GM19099 (cell line): ENCODE results near the gene NRG2.

Experiments used
- POLR2A ChIP-seq: IDR thresholded peaks from 3 replicates; pipeline ENCODE4 v1.6.1; 2011; ENCODE audit warnings: low read depth; ENCODE audit not compliant: insufficient read length; ENCODE audit errors: extremely low read depth

Gene NRG2

GRCh38 chr5:140049713-140050112 lies 6.6 kb upstream of the NRG2 start:
- no peak for TF ChIP-seq POLR2A

DNA sequence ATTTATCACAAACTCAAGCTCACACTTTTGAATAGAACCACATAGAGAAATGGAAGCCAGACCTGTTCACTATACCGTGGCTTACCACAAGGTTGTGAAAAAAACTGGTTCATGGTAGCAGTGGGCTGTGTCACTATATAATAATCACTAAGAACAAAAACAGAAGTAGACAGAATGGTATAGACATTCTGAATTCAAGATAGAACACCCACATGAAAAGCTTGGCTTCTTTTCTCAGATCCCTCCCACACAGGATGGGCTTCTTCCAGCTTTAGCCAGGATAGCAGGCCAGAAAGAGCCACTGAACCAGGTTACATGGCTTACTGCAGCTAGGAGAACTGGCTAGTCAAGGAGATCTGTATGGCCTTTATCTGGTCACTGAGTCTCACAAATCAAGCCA lies 6.1 kb upstream of the NRG2 start:
- no peak for TF ChIP-seq POLR2A

- TF ChIP-seq POLR2A = no peak
Observed at GRCh38 chr5:140044041-140044440, 942 bp upstream of the NRG2 start.

DNA sequence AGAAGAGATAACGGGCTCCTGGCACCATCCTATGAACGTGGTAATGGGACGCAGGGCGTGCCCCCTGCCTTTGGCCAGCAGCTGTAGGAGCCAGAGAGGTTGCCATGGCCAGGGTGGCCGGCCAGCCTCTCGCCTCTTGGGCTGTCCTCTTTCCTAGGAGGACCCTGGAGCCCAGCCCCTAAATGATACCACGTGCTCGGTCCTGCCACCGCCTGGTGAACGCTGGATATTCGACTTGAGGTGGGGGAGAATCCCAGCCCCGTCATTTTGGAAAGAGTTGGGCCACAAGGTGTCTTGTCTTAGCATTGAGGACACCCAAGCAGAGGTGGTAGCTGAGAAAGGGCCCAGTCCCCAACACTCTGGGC lies 391 bp upstream of the NRG2 start:
- TF ChIP-seq POLR2A = no peak

DNA sequence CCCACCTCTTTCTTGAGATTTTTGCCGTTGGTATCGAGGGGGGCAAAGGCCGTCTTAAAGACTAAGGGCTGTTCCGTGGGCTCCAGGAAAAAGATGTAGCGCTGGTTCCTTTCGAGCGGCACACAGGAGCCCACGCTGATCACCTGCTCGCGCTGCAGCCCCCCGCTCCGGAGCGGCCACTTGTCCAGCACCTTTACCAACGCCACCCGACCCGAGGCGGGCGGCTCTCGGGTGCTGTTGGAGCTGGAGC lies 781 bp downstream of the NRG2 start:
- TF ChIP-seq POLR2A = no peak

DNA sequence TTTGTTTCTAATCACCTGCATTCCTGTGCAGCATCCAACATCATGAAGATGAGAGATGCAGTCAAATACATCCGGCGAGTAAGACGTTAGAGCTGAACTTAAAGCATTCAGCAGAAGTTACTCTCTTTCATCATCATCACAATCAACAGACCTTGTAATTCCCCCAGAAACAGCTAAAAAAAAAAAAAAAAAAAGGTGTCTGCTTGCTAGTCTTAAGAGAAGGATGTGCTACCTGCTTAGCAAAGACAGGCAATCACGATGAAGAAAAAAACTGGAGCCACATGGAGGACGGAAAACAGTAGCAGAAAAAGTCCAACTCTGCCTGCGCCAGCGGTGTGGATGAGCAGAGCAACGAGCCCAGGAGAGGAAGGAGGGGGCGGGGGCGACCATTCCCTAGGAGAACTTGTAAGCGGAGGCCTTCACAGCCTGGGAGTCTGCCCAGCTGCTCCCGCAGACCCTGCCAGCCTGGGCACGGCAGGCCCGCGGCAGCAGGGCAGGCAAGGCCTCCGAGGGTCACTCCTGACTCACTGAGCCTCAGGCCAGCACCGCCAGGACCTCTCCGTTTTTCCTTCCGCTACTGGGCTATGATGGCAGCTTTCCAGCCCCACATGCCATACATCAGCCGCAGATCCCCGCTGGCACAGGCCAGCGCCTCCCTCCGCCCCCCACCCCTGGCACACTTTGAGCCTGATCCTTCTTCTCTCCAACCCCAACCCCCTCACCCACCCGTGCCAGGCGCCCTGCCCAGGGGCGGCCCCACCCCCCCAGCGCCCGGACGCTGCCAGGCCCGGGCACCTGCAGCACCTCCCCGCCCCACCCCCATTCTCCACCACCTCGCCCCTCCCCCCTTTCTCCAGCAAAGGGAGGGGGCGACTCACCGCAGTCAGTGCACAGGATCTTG lies 1.4 kb downstream of the NRG2 start:
- TF ChIP-seq POLR2A = no peak

- no peak for TF ChIP-seq POLR2A
Observed at GRCh38 chr5:140041099-140041491, 2.0 kb downstream of the NRG2 start.

DNA sequence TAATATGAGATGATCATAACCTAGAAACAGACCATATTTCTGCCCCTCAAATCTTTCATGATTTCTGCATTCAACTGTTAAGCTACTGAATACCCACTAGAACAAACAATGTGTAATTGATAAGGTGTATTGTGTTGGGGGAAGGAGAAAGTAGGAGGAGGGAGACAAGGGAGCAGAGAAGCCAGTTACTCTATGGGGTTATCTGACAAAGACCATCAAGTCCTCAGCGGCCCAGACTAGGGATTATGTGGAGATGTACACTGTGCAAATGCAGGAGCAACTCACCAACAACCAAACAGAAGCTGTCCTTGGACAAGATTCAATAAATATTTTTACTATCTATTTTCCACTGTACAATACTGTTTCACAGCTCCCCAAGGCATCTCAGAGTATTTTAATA lies 2.7 kb downstream of the NRG2 start:
- TF ChIP-seq POLR2A = no peak

DNA sequence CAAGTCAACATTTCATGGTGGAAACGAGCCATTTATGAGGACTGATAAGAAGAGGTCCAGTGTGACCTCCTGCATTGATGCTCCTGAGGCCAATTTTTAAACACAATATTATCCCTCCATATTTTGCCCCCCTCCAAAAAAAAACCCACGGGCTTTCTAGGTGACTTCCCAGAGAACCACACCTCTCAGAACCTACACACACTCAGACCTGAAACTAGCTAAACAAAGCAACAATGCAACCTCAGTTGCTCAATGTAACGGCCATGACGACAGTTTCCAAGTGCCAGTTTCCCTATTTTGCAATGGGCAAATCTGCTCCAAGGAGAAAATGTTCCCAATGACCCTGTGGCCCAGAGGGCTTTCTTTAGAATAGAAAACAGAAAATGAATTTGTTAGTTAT lies 3.5 kb downstream of the NRG2 start:
- TF ChIP-seq POLR2A = no peak

DNA sequence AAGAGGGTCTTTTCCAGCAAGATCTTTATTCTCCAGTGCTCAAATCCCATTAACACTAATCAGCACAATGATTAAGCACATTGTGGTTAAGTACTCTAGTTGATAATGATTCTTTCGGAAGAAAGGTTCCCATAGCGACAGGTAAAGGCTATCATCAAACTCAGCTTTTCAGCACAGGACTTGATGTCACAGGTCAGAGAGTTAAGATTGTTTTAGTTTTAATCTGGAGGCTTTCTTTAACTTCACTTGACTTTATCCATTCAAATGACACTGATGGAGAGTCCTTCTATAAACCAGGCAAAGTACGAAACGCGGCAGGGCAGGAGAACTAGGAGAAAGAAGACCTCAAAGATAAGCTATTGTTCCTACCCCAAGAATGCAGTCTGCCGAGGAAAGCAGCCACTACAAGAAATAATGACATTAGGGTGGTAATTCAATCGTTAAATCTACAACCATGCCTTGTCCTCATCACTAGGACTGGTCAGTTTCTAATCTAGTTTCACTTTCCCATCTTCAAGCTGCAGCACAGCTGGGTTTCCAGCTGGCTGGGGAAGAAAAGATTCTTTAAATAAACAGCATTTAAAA lies 4.6 kb downstream of the NRG2 start:
- no peak for TF ChIP-seq POLR2A

- no peak for TF ChIP-seq POLR2A
Observed at GRCh38 chr5:140037012-140037411, 6.1 kb downstream of the NRG2 start.

DNA sequence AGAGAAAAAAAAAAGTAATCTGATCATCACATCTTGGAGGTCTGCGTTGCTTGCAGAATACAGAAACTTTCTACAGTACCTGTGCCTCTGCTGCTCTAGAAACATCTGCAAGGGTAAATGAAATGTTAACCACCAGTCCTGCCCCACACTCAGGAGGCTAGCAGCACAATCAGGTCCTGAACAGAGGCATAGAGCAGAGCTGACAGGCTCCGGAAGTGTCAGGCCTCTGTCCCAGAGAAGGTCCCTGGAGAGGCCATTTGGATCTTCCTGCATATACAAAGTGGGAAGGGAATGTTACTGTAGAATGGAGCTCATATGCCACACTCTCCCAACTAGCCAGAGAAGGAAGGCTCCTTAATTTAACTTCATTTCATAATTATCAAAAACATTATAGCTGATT lies 7.2 kb downstream of the NRG2 start:
- no peak for TF ChIP-seq POLR2A

DNA sequence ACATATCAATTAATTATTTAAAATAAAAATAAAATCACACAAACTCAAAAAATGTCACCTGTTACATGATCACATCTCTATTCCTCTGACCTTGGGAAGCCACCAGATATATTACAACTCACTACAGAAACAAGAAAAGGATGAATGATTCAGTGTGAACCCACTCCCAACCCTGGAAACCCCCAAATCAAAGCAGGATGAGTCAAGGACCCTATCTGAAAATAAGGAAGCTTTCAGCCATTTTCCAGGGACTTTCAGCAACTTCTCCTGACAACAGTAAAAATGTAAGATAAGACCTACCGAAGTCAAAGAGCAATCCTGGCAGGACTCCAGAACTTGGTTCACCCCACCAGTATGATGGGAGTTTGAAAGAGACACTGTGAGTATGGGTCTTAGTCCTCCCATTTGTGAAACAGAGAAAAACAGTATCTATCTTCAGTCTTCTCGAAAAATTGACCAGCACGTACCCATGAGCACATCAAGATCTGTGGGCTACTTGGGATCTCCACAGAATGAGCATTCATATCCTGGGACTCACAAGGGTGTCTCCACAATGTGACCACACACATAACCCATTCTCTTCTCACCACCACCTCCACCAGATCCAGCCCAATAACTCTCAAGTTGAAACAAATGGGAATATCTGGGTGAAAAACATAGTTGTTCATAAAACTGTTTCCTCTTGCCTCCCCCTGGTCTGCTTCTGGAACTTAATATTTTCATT lies 9.9 kb downstream of the NRG2 start:
- no peak for TF ChIP-seq POLR2A

GRCh38 chr5:140032296-140032695 lies 10.8 kb downstream of the NRG2 start:
- TF ChIP-seq POLR2A = no peak

GRCh38 chr5:140027807-140028206 lies 15.3 kb downstream of the NRG2 start:
- no peak for TF ChIP-seq POLR2A

DNA sequence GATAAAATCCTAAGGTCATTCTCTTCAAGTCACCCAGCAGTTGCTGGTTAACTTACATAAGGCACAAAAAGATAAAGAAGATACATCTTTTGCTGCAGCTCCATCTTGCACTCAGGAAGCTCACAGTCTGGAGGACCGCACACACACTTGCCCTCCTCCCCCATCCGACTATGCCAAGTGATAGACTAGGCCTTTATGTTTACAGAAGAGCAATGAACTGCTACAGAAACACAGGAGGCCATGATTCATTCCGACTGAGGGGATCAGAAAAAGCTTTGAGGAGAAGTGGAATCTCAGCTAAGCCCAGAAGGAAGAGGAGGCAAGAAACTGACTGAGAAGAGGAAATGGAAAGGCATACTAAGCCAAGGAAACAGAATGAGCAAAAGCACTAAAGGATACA lies 17.4 kb downstream of the NRG2 start:
- TF ChIP-seq POLR2A = no peak
